Suppressor macrophage treated with lipopolysaccharide for 4 hours (primary cell): Measurements from ENCODE around the gene KDF1.
"Not testable (repeated sequence)": the region's sequence is repeated elsewhere in the genome, so short reads cannot be mapped to it uniquely, and the experiment has no call there.

Experiments used
- DNase-seq: peaks from one replicate; pipeline ENCODE4 v3.0.0-alpha.2; 2020

KDF1 gene

GRCh38 chr1:26993237-26994019 lies 33.2 kb upstream of the KDF1 start, which contains the start of gene TRNP1:
TRNP1 (plus strand) TSS chr1:26993692; CDS start chr1:26993787, 95 bp downstream.
- DNase-seq: peak; percentile 61

DNA sequence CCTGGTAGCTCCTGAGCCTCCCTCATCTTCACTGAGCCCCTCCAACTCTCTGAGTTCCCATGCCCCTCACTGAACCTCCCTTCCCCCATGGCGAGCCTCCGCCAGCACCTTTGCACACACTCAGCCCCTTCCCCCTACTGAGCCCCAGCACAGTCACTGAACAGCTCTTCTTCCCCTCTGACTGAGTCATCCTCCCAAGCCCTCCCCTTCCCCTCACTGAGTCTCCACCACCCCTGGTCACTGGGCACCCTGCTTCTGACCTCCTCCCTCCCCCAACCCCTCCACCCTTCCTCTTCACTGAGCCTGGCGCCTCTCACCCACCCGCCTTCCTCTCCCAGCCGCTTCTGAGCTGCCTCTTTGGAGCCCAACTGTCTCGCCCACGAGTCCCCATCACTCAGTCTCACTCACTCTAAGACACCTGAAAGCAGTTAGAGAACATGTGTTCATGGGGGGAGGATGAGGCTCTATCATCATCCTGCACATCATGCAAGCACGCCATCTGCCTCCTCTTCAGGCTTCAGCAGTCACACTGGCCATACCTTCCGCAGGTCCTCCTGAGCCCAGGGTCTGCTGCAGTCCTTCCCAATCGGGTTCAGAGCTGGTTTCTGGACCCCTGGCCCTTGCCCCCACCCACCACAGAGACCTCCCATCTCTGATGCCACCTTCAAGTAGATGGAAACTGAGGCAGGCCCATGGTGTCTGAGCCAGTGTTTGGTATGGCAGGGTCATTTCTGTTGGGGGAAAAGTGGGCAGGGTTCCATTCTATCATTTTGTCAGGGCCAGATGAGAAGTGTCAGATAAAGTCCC lies 31.2 kb upstream of the KDF1 start:
- DNase-seq: peak; percentile 19

DNA sequence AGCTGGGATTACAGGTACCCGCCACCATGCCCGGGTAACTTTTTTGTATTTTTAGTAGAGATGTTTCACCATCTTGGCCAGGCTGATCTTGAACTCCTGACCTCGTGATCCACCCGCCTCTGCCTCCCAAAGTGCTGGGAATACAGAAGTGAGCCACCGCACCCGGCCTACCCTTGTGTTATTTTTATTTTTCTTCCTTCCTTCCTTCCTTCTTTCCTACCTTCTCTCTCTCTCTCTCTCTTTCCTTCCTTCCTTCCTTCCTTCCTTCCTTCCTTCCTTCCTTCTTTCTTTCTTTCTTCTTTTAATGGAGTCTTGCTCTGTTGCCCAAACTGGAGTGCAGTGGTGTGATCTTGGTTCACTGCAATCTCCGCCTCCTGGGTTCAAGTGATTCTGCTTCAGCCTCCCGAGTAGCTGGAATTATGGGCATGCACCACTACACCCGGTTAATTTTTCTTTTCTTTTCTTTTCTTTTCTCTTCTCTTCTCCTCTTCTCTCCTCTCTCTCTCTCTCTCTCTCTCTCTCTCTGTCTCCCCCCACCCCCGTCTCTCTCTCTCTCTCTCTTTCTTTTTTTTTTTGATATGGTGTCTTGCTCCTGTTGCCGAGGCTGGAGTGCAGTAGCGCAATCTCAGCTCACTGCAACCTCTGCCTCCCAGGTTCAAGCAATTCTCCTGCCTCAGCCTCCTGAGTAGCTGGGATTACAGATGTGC lies 29.3 kb upstream of the KDF1 start:
- DNase-seq: not testable (repeated sequence)

DNA sequence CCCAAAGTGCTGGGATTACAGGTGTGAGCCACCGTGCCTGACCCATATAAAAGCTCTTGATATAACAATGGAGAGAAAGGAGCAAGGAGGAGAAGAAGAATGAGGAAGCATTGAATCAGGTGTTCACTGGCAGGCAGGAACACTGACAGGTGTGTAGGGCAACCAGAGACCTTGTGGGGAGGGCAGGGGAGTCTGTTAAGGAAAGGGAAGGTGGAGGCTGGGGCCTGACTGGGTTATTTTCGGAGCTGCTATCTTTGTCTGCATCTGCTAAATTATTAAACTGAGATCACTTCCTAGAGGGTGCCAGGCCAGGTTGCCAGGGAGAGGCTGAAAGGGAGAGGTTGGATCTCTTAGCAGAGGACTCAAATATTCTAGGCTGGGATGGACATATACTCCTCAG lies 26.4 kb upstream of the KDF1 start:
- DNase-seq: no peak

DNA sequence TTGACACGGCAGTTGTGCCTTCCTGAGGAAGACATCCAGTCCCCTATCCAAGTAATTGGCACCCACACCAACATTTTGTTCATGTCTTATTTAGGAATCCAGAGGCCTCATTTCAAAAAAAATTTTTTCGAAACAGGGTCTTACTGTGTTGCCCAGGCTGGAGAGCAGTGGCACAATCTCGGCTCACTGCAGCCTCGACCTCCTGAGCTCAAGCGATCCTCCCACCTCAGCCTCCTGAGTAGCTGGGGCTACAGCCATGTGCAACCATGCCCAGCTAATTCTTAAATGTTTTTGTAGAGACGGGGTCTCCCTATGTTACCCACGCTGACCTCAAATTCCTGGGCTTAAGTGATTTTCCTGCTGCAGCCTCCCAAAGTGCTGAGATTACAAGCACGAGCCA lies 24.0 kb upstream of the KDF1 start:
- DNase-seq: no peak

DNA sequence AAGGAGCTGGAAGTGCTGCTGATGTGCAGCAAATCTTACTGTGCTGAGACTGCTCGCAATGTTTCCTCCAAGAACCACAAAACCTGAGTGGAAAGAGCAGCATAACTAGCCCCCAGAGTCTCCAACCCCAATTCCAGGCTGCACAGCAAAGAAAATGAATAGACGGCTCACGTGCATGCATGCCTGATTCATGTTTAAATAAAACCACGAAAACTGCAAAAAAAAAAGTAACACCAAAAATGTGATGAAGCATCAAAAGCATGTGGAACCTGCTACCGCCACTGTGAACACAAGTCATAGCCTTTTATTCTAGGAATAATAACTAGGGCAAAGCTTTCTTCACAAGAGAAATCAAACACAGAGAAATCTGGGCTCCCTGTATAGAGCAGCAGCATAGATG lies 23.6 kb upstream of the KDF1 start:
- DNase-seq: no peak

GRCh38 chr1:26981146-26981846 lies 21.0 kb upstream of the KDF1 start:
- DNase-seq: no peak

GRCh38 chr1:26978901-26979300 lies 18.6 kb upstream of the KDF1 start:
- DNase-seq: peak; percentile 48

- DNase-seq: no peak
Observed at GRCh38 chr1:26976621-26977510, 16.6 kb upstream of the KDF1 start.

DNA sequence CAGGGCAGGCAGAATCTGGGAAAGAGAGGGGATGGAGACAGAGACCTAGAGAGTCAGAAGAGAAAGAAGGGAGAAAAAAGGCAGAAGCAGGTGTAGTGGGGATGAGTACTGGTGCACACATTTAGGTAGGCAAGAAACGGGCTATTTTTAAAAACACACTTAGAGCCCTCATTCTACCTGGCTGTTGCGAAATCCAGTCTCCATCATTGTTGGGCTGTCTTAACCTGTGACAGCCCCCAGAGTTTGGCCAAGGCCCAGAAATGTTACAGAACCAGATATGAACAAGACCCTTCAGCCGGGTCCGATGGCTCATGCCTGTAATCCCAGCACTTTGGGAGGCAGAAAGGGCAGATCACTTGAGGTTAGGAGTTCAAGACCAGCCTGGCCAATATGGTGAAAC lies 12.6 kb upstream of the KDF1 start:
- DNase-seq: no peak

GRCh38 chr1:26972390-26972789 lies 12.1 kb upstream of the KDF1 start:
- DNase-seq: no peak

- no peak for DNase-seq
Observed at GRCh38 chr1:26971590-26971989, 11.3 kb upstream of the KDF1 start.

DNA sequence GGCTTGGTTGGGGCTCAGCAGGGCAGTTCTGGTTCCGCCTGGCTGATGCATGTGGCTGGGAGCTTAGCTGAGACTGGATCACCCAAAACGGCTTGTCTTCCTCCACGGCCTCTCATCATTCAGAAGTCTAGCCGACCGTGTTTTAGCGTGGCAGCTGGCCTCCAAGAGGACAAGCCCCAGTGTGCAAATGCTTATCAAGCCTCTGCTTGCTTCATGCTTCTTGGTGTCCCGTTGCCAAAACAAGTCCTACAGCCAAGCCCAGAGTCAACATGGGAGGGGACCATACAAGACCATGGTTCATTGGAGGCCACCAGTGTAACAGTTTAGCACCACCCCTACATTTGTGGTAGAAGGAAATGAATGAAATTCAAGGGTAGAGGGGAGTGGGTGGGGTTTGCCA lies 10.5 kb upstream of the KDF1 start:
- no peak for DNase-seq

DNA sequence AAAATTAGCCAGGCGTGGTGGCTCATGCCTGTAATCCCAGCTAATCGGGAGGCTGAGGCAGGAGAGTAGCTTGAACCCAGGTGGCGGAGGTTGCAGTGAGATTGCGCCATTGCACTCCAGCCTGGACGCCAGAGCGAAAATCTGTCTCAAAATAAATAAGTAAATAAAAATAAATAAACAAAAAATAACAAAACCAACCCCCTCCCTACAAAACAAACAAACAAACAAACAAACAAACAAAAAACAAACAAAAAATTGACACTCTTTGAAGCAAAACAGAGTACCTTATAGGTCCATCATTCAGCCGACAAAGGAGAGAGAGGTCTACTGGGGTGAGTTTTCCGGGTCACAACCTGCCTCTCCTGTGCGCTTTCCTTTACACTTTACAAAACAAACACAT lies 5.4 kb upstream of the KDF1 start:
- no peak for DNase-seq

- no peak for DNase-seq
Observed at GRCh38 chr1:26965213-26965612, 4.9 kb upstream of the KDF1 start.

- no peak for DNase-seq
Observed at GRCh38 chr1:26961826-26962225, 1.6 kb upstream of the KDF1 start.

DNA sequence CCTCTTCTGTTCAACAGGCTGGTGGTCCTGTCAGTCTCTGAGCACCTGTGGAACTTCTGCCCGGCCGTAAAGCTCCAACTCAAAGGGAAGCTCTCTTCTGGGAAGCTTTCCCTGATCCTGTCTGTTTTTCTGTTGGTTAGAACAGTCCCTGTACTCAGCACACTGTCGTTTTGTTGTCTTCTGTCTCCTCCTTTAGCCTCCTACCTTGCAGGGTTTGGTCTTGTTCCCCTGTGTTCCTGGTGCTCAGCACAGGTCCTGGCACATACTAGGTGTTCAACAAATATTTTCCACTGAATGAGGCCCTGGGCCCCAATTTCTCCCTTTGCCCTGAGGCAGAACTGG lies 328 bp upstream of the KDF1 start:
- no peak for DNase-seq

DNA sequence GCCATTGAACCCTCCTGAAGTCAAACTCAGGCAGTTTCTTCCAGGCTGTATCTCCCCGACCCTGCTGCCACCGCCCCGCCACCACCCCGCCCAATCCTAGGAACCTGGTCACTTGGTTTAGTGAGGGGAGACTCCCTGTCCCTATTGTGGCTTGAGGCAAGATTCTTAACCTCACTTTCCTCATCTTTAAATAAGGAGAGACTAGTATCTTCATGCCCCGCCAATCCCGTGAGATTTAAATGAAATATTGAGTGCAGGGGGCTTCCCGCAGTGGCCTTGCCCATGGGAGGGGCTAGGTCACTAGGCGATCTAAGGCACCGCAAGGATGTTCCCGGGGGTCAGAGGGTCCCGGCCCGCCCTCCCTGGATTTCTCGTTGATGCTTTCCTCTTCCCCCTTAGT lies 998 bp downstream of the KDF1 start:
- DNase-seq: no peak

DNA sequence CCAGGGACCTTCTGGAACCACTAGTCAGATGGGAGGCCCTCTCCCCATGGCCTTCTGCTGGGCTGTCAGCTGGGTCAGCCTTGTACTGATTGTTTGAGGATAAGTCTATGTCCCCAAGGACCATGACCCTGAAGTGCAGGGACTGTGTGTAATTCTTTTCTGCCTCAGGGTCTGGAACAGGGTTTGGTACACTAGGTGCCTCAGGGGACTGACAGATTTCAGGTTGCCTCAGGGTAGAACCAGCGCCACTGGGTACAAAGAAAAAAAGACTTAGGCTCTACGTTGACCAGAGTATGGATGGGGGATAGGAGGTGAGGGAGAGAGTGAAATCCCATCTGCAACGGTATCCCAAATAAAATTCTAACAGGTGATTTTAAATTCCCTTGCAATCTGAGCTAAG lies 3.0 kb downstream of the KDF1 start:
- no peak for DNase-seq

DNA sequence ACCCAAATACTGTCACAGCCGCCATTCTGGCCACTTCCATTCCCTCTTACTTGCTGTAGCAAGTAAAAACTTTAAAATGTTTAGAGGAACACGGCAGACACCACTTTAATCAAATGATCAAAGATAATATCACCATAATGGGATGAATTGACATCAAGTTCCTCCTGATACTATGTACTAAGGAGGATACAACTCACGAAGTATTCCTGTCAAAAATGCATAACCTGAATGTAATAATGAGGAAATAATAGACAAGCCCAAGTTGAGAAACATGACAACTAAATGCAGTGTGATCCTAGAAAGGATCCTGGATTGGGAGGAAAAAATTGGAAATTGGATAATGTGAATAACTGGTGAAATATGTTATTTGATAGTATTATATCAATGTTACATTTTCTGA lies 3.9 kb downstream of the KDF1 start:
- DNase-seq: no peak

GRCh38 chr1:26953374-26953773 lies 6.9 kb downstream of the KDF1 start:
- DNase-seq: no peak
